Activated CD4-positive, CD25-positive, alpha-beta regulatory T cell treated with anti-CD3 and anti-CD28 coated beads, Interleukin-2, amount 50 U/mL, for 72 hours (primary cell): ENCODE measurements around the gene FOXK2.
"Not testable (repeated sequence)": the region's sequence is repeated elsewhere in the genome, so short reads cannot be mapped to it uniquely, and the experiment has no call there.

Experiments
- DNase-seq: peaks from one replicate; pipeline ENCODE4 v3.0.0; 2021

FOXK2 gene

GRCh38 chr17:82567286-82567685, 47.8 kb downstream of the FOXK2 start:
- DNase-seq = no peak

- no peak for DNase-seq
Observed at GRCh38 chr17:82568997-82569393, 49.5 kb downstream of the FOXK2 start.

GRCh38 chr17:82569621-82570020, 50.1 kb downstream of the FOXK2 start:
- no peak for DNase-seq

GRCh38 chr17:82570277-82570676, 50.7 kb downstream of the FOXK2 start:
- no peak for DNase-seq

GRCh38 chr17:82571855-82572254, 52.3 kb downstream of the FOXK2 start:
- no peak for DNase-seq

GRCh38 chr17:82574041-82574440, 54.5 kb downstream of the FOXK2 start:
- no peak for DNase-seq

- DNase-seq = not testable (repeated sequence)
Observed at GRCh38 chr17:82575581-82576221, 56.2 kb downstream of the FOXK2 start.

- DNase-seq = no peak
Observed at GRCh38 chr17:82577300-82577699, 57.8 kb downstream of the FOXK2 start.

- not testable (repeated sequence) for DNase-seq
Observed at GRCh38 chr17:82579969-82580368, 60.4 kb downstream of the FOXK2 start.

- no peak for DNase-seq
Observed at GRCh38 chr17:82582213-82582612, 62.7 kb downstream of the FOXK2 start.

GRCh38 chr17:82582709-82583108, 63.2 kb downstream of the FOXK2 start:
- no peak for DNase-seq

- no peak for DNase-seq
Observed at GRCh38 chr17:82583720-82584234, 64.2 kb downstream of the FOXK2 start.

GRCh38 chr17:82585935-82586575, 66.5 kb downstream of the FOXK2 start:
- not testable (repeated sequence) for DNase-seq

GRCh38 chr17:82586576-82587233, 67.2 kb downstream of the FOXK2 start:
- DNase-seq = no peak

- no peak for DNase-seq
Observed at GRCh38 chr17:82587234-82588086, 67.9 kb downstream of the FOXK2 start.

- DNase-seq = no peak
Observed at GRCh38 chr17:82588266-82589175, 69.0 kb downstream of the FOXK2 start.

GRCh38 chr17:82589851-82590180, 70.3 kb downstream of the FOXK2 start:
- no peak for DNase-seq

GRCh38 chr17:82590216-82590615, 70.7 kb downstream of the FOXK2 start:
- DNase-seq = no peak

GRCh38 chr17:82590881-82591539, 71.5 kb downstream of the FOXK2 start:
- no peak for DNase-seq

- DNase-seq = no peak
Observed at GRCh38 chr17:82592289-82592766, 72.8 kb downstream of the FOXK2 start.
